IPS DF 4.7 (cell line): ENCODE measurements around the gene MAPKBP1.

Source experiments
- DNase-seq: peaks from one replicate; pipeline ENCODE4 v3.0.0-alpha.2; 2013; ENCODE audit warnings: low spot score; ENCODE audit errors: extremely low read depth

Gene MAPKBP1

GRCh38 chr15:41866872-41867579 is 92.7 kb downstream of the MAPKBP1 start:
- no peak for DNase-seq

- DNase-seq, result no peak
These were observed 94.0 kb downstream of the MAPKBP1 start for GRCh38 chr15:41868321-41868720.

GRCh38 chr15:41869770-41870688 is 95.7 kb downstream of the MAPKBP1 start:
- DNase-seq, result no peak

GRCh38 chr15:41870689-41871081 is 96.4 kb downstream of the MAPKBP1 start:
- no peak for DNase-seq

GRCh38 chr15:41871175-41871905 is 97.1 kb downstream of the MAPKBP1 start:
- DNase-seq, result no peak

- no peak for DNase-seq
These were observed 98.0 kb downstream of the MAPKBP1 start for GRCh38 chr15:41872166-41872747.

GRCh38 chr15:41873711-41874110 is 99.4 kb downstream of the MAPKBP1 start:
- DNase-seq, result no peak

GRCh38 chr15:41874736-41875135 is 100.5 kb downstream of the MAPKBP1 start:
- no peak for DNase-seq

GRCh38 chr15:41876007-41876406 is 101.7 kb downstream of the MAPKBP1 start:
- DNase-seq, result no peak

GRCh38 chr15:41876689-41877088 is 102.4 kb downstream of the MAPKBP1 start:
- no peak for DNase-seq
